ENCODE results near the gene CBX6.

CBX6 gene

GRCh38 chr22:38850941-38851849 lies 20.8 kb downstream of the CBX6 start:
- no peak for DNase-seq (ENCODE audit: low read depth)
- TF ChIP-seq, protein P1, sequence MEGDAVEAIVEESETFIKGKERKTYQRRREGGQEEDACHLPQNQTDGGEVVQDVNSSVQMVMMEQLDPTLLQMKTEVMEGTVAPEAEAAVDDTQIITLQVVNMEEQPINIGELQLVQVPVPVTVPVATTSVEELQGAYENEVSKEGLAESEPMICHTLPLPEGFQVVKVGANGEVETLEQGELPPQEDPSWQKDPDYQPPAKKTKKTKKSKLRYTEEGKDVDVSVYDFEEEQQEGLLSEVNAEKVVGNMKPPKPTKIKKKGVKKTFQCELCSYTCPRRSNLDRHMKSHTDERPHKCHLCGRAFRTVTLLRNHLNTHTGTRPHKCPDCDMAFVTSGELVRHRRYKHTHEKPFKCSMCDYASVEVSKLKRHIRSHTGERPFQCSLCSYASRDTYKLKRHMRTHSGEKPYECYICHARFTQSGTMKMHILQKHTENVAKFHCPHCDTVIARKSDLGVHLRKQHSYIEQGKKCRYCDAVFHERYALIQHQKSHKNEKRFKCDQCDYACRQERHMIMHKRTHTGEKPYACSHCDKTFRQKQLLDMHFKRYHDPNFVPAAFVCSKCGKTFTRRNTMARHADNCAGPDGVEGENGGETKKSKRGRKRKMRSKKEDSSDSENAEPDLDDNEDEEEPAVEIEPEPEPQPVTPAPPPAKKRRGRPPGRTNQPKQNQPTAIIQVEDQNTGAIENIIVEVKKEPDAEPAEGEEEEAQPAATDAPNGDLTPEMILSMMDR (IDR thresholded peaks at IDR 0.05; ENCODE audit: low read depth, low read length), result no peak
- no peak for TF ChIP-seq POLR2A (IDR thresholded peaks at IDR 0.05; ENCODE audit: extremely low read depth, insufficient read length)
- TF ChIP-seq, protein P2, sequence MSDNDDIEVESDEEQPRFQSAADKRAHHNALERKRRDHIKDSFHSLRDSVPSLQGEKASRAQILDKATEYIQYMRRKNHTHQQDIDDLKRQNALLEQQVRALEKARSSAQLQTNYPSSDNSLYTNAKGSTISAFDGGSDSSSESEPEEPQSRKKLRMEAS (IDR thresholded peaks at IDR 0.05; ENCODE audit: low read depth, low read length), result no peak
- H3K4me3 ChIP-seq (ENCODE audit: low read depth, low read length), result no peak overlapping the region

DNA sequence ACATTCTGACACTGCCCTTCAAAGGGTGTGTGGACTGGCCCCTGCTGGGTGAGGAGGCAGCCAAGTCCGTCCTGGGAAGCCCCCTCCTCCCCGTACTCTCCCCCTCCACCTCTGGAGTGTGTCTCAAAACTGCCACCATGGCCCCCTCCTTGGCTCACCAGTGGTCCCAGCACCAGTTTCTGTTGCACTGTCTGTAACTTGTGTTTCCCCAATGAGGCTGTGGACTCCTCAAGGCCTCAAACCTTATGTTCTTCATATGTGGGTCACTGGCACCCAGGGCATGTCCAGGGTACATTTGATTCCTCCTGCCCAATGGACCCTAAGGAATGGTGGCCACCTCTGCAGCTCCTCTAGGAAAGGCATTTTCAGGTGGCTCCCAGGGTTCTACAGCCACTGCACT lies 21.6 kb downstream of the CBX6 start:
- DNase-seq (ENCODE audit: low read depth), result no peak
- H3K4me3 ChIP-seq (ENCODE audit: low read depth, low read length), result no peak overlapping the region
- TF ChIP-seq, protein P2 (IDR thresholded peaks at IDR 0.05; ENCODE audit: low read depth, low read length), result no peak
- no peak for TF ChIP-seq MYC (IDR thresholded peaks at IDR 0.05; ENCODE audit: low read depth, low read length)
- TF ChIP-seq POLR2A (IDR thresholded peaks at IDR 0.05; ENCODE audit: extremely low read depth, insufficient read length), result no peak
- TF ChIP-seq, protein P1 (IDR thresholded peaks at IDR 0.05; ENCODE audit: low read depth, low read length), result no peak

DNA sequence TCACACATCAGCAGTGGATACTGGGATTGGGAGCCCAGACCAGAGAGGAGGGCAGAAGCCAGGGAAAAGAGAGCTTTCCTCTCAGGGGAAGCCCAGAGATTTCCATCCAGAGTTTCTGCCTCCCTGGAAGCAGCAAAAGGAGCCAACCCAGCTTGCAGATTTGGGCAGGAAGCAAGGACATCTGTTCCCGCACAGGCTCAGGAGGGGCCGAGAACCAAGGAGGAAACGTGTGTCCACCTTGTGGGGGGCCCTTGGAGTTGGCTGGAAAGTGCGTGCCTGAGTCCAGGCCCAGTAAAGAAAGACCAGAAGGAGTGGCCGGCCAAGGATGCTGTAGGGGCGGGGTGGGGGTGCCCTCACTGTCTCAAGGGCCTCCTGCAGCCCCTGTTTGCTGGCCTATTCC lies 22.2 kb downstream of the CBX6 start:
- TF ChIP-seq, protein P1 (IDR thresholded peaks at IDR 0.05; ENCODE audit: low read depth, low read length), result no peak
- TF ChIP-seq MYC (IDR thresholded peaks at IDR 0.05; ENCODE audit: low read depth, low read length), result no peak
- TF ChIP-seq, protein P2 (IDR thresholded peaks at IDR 0.05; ENCODE audit: low read depth, low read length), result no peak
- no peak for TF ChIP-seq POLR2A (IDR thresholded peaks at IDR 0.05; ENCODE audit: extremely low read depth, insufficient read length)
- H3K4me3 ChIP-seq (ENCODE audit: low read depth, low read length), result no peak overlapping the region
- no peak for DNase-seq (ENCODE audit: low read depth)

GRCh38 chr22:38846412-38846811 lies 25.6 kb downstream of the CBX6 start:
- no peak for DNase-seq (ENCODE audit: low read depth)
- TF ChIP-seq, protein P1 (IDR thresholded peaks at IDR 0.05; ENCODE audit: low read depth, low read length), result no peak
- TF ChIP-seq MYC (IDR thresholded peaks at IDR 0.05; ENCODE audit: low read depth, low read length) (no peak), POLR2A (IDR thresholded peaks at IDR 0.05; ENCODE audit: extremely low read depth, insufficient read length) (no peak)
- TF ChIP-seq, protein P2 (IDR thresholded peaks at IDR 0.05; ENCODE audit: low read depth, low read length), result no peak
- no peak overlapping the region for H3K4me3 ChIP-seq (ENCODE audit: low read depth, low read length)

- TF ChIP-seq POLR2A (IDR thresholded peaks at IDR 0.05; ENCODE audit: extremely low read depth, insufficient read length) (no peak), MYC (IDR thresholded peaks at IDR 0.05; ENCODE audit: low read depth, low read length) (no peak)
- TF ChIP-seq, protein P1 (IDR thresholded peaks at IDR 0.05; ENCODE audit: low read depth, low read length), result no peak
- TF ChIP-seq, protein P2 (IDR thresholded peaks at IDR 0.05; ENCODE audit: low read depth, low read length), result no peak
- H3K4me3 ChIP-seq (ENCODE audit: low read depth, low read length), result no peak overlapping the region
- no peak for DNase-seq (ENCODE audit: low read depth)
These were observed 26.8 kb downstream of the CBX6 start for GRCh38 chr22:38845004-38845740.
